ENCODE measurements around the gene CHAC1. TPM values are rescaled to one million over a fixed set of nuclear protein-coding genes. Genes with fewer than 3 reads are reported as not detected.

Gene CHAC1
- total and polyA plus RNA-seq, 2 of the 13 experiments (the other 11 are each of a cell fraction or from before 2014, with no cell fraction given): 0.44 TPM; not detected in 1

GRCh38 chr15:40931300-40932142 lies 21.8 kb upstream of the CHAC1 start:
- BruUV-seq (replicated peaks): no TSS peak
- in situ Hi-C loops (cut with HindIII; ENCODE audit: extremely low pct_ligation_motif_present, low pct_unique_long_range_greater_than_20kb): no loop called here
- Histone ChIP-seq H4K20me1 (ENCODE audit: insufficient read depth, low read length) (no peaks in the 10 kb centered on the region), H3K79me2 (ENCODE audit: insufficient read depth, low read length) (no peaks in the 10 kb centered on the region), H3K9me3 (ENCODE audit: low read length) (no peaks in the 10 kb centered on the region), H3K36me3 (replicated peaks in 1 of 2; ENCODE audit: control insufficient read depth in 1 of 2, insufficient read depth in 2 of 2, low read length in 2 of 2) (no peaks in the 10 kb centered on the region), H3K4me1 (ENCODE audit: insufficient read depth, low read length) (peaks cover 99% of the 10 kb centered on the region), H3K4me2 (ENCODE audit: low read depth, low read length) (peak overlapping the region; percentile 96), H2AFZ (ENCODE audit: low read length) (no peak overlapping the region), H3K4me3 (replicated peaks in 1 of 3; ENCODE audit: insufficient read depth in 1 of 3, low read depth in 2 of 3, low read length in 3 of 3) (peak overlapping the region in 2 of 3 experiments; percentile 49 to 70; a peak in 3 of 6 replicates), H3K27ac (ENCODE audit: extremely low read length, insufficient read depth, low read length) (no peak overlapping the region), H3K9ac (ENCODE audit: insufficient read depth, low read depth, low read length) (no peak overlapping the region), H3K27me3 (ENCODE audit: control insufficient read depth in 1 of 2, insufficient read depth in 2 of 2, low read length in 2 of 2) (peaks cover 9 to 50% of the 10 kb centered on the region in 2 experiments)
- POLR2A ChIA-PET: interaction anchor here (1.3 to 1.9 kb wide), 2 partner anchors 10 to 17 kb away, joined by 3 to 7 read pairs; no protein-coding TSS in a partner anchor
- DNase-seq (ENCODE audit: low spot score) (no peak), ATAC-seq (no peak), FAIRE-seq (no peak)
- WGBS (ENCODE audit: low lambda C conversion rate): 75% methylated on average over 13 of the region's 16 CpGs
- intact Hi-C loops (cut with micrococcal nuclease; ENCODE audit: unreplicated experiment): no loop called here
- CTCF ChIA-PET (ENCODE audit: low intra/inter-chr PET ratio, low total read pairs): no interaction called here
- TF ChIP-seq, protein P1, sequence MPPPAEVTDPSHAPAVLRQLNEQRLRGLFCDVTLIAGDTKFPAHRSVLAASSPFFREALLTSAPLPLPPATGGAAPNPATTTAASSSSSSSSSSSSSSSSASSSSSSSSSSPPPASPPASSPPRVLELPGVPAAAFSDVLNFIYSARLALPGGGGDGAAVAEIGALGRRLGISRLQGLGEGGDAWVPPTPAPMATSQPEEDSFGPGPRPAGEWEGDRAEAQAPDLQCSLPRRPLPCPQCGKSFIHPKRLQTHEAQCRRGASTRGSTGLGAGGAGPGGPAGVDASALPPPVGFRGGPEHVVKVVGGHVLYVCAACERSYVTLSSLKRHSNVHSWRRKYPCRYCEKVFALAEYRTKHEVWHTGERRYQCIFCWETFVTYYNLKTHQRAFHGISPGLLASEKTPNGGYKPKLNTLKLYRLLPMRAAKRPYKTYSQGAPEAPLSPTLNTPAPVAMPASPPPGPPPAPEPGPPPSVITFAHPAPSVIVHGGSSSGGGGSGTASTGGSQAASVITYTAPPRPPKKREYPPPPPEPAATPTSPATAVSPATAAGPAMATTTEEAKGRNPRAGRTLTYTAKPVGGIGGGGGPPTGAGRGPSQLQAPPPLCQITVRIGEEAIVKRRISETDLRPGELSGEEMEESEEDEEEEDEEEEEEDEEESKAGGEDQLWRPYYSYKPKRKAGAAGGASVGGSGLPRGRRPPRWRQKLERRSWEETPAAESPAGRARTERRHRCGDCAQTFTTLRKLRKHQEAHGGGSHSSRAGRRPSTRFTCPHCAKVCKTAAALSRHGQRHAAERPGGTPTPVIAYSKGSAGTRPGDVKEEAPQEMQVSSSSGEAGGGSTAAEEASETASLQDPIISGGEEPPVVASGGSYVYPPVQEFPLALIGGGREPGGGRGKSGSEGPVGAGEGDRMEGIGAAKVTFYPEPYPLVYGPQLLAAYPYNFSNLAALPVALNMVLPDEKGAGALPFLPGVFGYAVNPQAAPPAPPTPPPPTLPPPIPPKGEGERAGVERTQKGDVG (CRISPR knock-in tag; IDR thresholded peaks at IDR 0.05; ENCODE audit: borderline replicate concordance): no peak
- peak; percentile 51; the same call in 1 of the 2 replicates for TF ChIP-seq ZNF747 (CRISPR knock-in tag; IDR thresholded peaks at IDR 0.05; ENCODE audit: borderline replicate concordance)
- TF ChIP-seq ZMYM3 (CRISPR knock-in tag; IDR thresholded peaks at IDR 0.05): no peak
- TF ChIP-seq MAZ (IDR thresholded peaks at IDR 0.05; ENCODE audit: borderline replicate concordance, low read depth, low read length): no peak
- TF ChIP-seq MAZ (CRISPR knock-in tag; IDR thresholded peaks at IDR 0.05; ENCODE audit: low read depth): 0 out of 2 replicates have a peak, but pooled peaks have one; percentile 5
- TF ChIP-seq ZNF253 (CRISPR knock-in tag; IDR thresholded peaks at IDR 0.05; ENCODE audit: borderline replicate concordance): no peak
- no peak for TF ChIP-seq ZNF691 (CRISPR knock-in tag; IDR thresholded peaks at IDR 0.05; ENCODE audit: borderline replicate concordance, low read depth)
- TF ChIP-seq HOXA3 (CRISPR knock-in tag; IDR thresholded peaks at IDR 0.05): no peak
- TF ChIP-seq ZZZ3 (CRISPR knock-in tag; IDR thresholded peaks at IDR 0.05; ENCODE audit: borderline replicate concordance): no peak
- no peak for TF ChIP-seq HMG20B (CRISPR knock-in tag; conservative IDR thresholded peaks at IDR 0.05)
- TF ChIP-seq ZNF329 (CRISPR knock-in tag; IDR thresholded peaks at IDR 0.05; ENCODE audit: low read depth): no peak
- no peak for TF ChIP-seq ZNF33A (CRISPR knock-in tag; IDR thresholded peaks at IDR 0.05; ENCODE audit: borderline replicate concordance)
